ENCODE results near the gene COX17. TPM values are rescaled to one million over a fixed set of nuclear protein-coding genes. Genes with fewer than 3 reads are reported as not detected.

Gene COX17
- total RNA-seq, 2 experiments from 2014 or later, result 97.0 to 97.4 TPM

DNA sequence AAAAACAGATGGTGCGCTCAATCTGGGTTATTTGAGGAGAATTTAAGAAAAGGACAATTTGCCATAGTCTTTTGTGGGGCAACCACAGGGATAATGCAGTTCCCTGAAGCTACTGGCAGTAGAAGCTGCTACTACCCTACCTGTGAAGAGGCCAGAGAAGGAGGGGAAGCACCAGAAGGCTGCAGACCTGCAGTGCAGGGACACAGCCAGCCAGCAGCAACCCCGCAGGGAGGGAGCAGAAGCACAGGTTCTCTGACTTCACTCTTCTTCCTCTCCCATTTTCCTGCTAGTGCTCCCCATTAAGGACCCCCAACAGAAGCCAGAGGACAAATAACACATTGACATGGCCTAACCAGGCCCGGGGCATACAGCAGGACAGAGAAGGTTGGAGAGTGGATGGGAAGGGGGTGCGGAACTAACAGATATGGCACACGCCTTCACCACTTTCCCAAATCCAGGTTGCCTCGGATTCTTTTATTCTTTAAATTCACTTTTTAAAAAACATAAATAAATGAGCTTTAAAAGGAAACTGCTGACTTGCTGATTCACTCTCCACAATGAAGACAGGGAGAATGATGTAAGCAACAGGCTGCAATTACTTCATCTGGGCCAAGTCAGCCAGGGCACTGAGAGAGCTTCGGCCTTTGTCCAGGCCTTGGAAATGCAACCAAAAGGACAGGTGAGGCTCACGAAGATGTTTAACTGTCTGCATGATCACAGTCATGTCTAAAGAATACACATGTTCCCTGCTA is 46.9 kb downstream of the COX17 start:
- CTCF ChIA-PET, result interaction anchor here (0.7 kb wide), 1 partner anchor 100 kb away, joined by 3 read pairs; no protein-coding TSS in a partner anchor
- POLR2A ChIA-PET, result no interaction called here

DNA sequence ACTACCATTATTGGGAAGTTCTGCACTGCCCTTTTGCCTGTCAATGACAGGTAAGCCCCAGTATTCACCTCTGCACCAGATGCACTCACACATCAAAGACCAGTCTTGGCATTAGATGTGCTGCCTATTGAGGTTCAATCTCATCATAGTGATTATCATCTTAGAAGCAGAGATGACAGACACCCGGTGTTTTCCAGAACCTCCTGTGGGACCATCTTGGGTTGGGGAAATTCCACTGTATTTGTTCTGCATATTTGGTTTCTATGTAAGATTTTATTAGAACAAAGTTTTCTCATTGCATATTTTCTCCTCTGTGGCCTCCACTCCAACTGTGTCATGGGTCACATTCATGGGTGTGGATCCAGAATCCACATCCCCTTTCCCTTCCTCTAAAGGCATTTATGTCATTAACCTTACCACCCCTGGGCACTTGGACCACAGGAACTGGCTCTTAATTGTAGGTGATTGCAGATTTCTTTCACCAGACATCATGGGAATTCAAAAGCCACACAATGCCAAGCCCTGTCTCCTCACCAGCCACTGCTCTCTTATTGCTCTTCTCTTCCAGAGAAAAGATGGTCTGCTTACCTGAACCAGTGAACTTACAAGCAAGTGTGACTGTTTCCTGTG is 48.3 kb downstream of the COX17 start:
- POLR2A ChIA-PET, result no interaction called here
- CTCF ChIA-PET, result interaction anchor here (1.2 kb wide), 1 partner anchor 19 kb away, joined by 3 read pairs; no protein-coding TSS in a partner anchor

DNA sequence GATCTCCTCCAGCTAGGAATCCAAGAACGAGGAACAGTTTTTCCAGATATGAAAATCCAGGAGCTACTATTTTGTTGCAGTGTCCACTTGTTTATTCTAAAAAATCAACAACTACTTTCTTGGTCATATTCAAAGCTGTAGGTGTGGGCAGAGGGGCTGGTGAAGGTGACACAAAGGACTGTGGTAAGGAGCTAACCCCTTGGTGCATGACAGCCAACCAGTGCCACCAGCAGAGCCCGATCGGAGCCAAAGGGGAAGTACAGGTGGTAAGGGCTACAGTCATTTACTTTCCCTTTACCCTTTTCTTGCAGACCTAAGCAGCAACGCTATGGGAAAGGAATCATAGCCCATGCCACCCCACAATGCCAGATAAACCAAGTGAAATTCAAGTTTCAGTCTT is 48.8 kb downstream of the COX17 start:
- ChIA-PET POLR2A (no interaction called here), CTCF (interaction anchor here (0.6 to 1.2 kb wide), 2 partner anchors 10 to 20 kb away, joined by 3 read pairs; no protein-coding TSS in a partner anchor)

DNA sequence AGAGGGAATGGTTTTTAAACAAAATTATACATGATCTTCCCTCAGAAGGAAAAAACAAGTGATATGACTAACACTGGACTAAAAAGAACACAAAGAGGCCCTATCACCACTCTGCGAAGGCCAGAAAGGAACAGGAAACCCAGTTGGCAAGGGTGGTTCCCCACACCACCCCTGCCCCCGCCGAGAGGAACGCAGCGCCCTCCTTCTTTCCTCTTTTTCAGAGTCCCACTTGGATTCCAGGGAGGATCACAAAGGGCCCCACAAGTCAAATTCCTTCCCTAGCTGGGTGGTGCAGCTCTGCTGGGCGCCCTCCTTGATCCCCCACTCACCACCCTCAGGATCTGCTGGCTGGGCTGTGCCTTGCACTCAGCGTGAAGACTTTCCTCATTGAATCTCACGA is 49.7 kb downstream of the COX17 start:
- CTCF ChIA-PET, result no interaction called here
- POLR2A ChIA-PET, result no interaction called here

DNA sequence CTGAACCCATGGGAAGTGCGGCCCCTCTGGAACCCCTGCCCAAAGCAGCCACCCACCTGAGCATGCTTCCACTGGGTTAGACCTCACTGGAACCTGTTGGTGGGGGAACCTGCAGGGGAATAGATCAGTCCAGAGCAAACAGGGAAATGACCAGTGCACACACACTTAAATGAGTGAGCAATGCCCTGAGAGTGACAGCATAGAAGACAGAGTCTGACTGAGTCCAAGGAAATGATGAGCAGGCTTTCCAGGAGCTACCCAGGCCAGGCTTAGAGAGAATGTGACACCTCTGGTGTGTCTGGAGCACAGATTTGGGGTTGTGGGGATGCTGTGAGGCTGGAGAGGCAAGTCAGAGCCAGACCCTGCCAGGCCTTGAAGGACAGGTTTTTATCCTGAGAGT is 51.0 kb downstream of the COX17 start:
- CTCF ChIA-PET, result interaction anchor here (0.6 kb wide), 1 partner anchor 64 kb away, joined by 3 read pairs; no protein-coding TSS in a partner anchor
- POLR2A ChIA-PET, result no interaction called here

DNA sequence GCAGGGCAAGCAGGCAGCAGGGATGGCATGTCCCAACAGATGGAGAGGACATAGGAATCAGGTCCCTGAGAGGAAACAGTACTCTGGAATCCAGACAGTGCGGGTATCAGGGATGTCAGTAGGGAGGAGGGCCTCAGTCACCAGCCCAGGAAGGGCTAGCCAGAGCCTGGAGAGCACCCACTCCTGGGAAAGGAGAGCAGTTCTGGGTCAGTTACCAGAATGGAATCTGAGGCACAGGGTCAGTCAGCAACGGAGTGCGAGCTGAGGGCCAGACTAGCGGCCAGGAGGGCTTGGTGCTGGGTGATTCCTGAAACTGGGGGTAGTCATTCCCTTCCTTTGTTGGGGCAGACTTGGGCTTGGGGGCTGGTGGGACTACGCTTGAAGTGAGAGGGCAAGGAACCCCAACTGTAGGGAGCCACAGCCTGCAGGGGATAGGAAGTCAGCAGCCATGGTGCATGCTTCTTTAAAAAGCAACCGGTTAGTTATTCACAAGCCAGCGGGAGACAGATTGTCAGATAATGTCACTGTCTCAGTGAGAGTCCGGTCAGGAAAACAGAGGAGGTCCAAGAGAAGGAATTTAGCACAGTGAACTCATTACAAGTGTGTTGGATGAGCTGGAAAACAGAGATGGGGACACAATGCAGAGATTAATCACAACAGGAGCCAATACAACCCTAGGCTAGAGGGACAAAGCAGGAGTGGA is 51.6 kb downstream of the COX17 start:
- POLR2A ChIA-PET, result no interaction called here
- CTCF ChIA-PET, result no interaction called here

DNA sequence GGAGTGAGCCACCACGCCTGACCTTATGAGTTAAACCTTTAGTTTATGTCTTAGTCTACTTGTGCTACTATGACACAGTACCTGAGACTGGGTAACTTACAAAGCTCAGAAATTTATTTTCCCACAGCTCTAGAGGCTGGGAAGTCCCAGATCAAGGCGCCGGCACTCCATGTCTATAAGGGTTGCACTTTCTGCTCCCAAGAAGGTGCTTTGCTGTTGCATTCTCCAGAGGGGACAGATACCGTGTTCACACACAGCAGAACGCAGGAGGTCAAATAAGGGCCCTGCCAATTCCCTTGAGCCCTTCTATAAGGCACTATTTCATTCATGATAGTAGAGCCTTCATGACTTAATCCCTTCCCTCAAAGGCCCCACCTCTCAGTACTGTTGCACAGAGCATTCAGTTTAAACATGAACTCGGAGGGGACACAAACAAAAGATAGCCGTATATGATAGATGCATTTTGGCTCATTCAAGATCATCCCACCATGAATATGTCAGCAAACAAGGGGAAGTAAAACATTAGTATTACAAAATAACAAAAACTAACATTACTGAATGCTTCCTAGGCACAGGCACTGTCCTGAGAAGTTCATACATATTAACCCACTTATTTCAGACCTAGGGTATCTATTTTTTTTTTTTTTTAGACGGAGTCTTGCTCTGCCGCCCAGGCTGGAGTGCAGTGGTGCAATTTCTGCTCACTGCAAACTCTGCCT is 53.0 kb downstream of the COX17 start:
- ChIA-PET POLR2A (no interaction called here), CTCF (no interaction called here)

DNA sequence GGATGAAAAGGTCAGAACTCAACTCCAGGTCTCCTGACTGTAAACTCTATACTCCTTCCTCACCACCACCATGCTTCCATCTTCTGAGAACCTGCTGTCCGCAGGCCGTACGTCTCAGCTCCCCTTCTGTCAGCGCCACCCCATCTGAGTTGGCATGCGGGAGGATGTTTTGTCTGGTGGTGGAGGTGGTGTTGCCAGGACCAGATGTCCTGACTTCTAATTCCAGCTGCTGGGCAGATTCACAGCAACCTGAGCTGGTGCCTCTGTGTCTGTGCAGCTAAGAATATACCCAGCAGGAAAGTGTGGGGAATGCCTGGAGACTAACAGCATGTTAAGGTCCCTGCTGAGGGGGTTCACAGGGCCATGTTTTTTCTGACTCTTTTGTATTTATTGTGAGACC is 56.3 kb downstream of the COX17 start:
- ChIA-PET CTCF (no interaction called here), POLR2A (no interaction called here)

Other genes with a start within 250 kb of the COX17 start
- 10 to 100 TPM; 45.4 to 45.6 TPM for gene TMEM39A, start 213.8 kb downstream of the COX17 start, total RNA-seq
- gene POGLUT1, start 208.4 kb downstream of the COX17 start, total RNA-seq, result 10 to 100 TPM; 21.9 to 22.6 TPM
- 100 to 1,000 TPM; 162 to 164 TPM for gene TIMMDC1, start 178.9 kb downstream of the COX17 start, total RNA-seq
- 10 to 100 TPM; 13.3 to 13.8 TPM for gene CD80, start 117.8 kb downstream of the COX17 start, total RNA-seq
- gene ADPRH, start 97.9 kb downstream of the COX17 start, total RNA-seq, result 1 to 10 TPM; 7.7 to 8.5 TPM
- under 1 TPM in 1 of 2 experiments, not detected in 1; 0.13 TPM for gene PLA1A, start 79.5 kb downstream of the COX17 start, total RNA-seq
- gene POPDC2, start 16.8 kb downstream of the COX17 start, total RNA-seq, result 1 to 10 TPM; 1.4 to 2.6 TPM
- gene CFAP91, start 25.6 kb upstream of the COX17 start, total RNA-seq, result under 1 TPM; 0.32 to 0.82 TPM
- under 1 TPM; 0.55 to 0.67 TPM for gene NR1I2, start 104.7 kb upstream of the COX17 start, total RNA-seq